Fibroblast of skin of scalp (primary cell): ENCODE measurements around the gene PTGR3.

ENCODE experiments used
- DNase-seq: peaks from one replicate; pipeline ENCODE4 v3.0.0-alpha.2; 2013

PTGR3 gene

GRCh38 chr18:75234901-75235300 lies 26.0 kb upstream of the PTGR3 start:
- no peak for DNase-seq

GRCh38 chr18:75231053-75231406 lies 22.1 kb upstream of the PTGR3 start:
- no peak for DNase-seq

- no peak for DNase-seq
These were observed 21.5 kb upstream of the PTGR3 start for GRCh38 chr18:75230163-75231052.

GRCh38 chr18:75229437-75229836 lies 20.5 kb upstream of the PTGR3 start:
- DNase-seq, result no peak

- no peak for DNase-seq
These were observed 20.0 kb upstream of the PTGR3 start for GRCh38 chr18:75228967-75229366.

- DNase-seq, result no peak
These were observed 18.8 kb upstream of the PTGR3 start for GRCh38 chr18:75227535-75228296.

GRCh38 chr18:75226956-75227316 lies 18.0 kb upstream of the PTGR3 start:
- DNase-seq, result no peak

GRCh38 chr18:75226286-75226955 lies 17.5 kb upstream of the PTGR3 start:
- DNase-seq, result no peak

GRCh38 chr18:75223687-75224347 lies 14.9 kb upstream of the PTGR3 start:
- no peak for DNase-seq

- no peak for DNase-seq
These were observed 13.5 kb upstream of the PTGR3 start for GRCh38 chr18:75222407-75222806.

- no peak for DNase-seq
These were observed 13.0 kb upstream of the PTGR3 start for GRCh38 chr18:75221897-75222296.

GRCh38 chr18:75221397-75221796 lies 12.5 kb upstream of the PTGR3 start:
- DNase-seq, result no peak

- DNase-seq, result no peak
These were observed 11.8 kb upstream of the PTGR3 start for GRCh38 chr18:75220551-75221355.

- no peak for DNase-seq
These were observed 10.9 kb upstream of the PTGR3 start for GRCh38 chr18:75219745-75220375.

- DNase-seq, result no peak
These were observed 9.4 kb upstream of the PTGR3 start for GRCh38 chr18:75218065-75218923.

GRCh38 chr18:75216911-75217689 lies 8.2 kb upstream of the PTGR3 start:
- no peak for DNase-seq

- DNase-seq, result no peak
These were observed 7.4 kb upstream of the PTGR3 start for GRCh38 chr18:75216212-75216910.

GRCh38 chr18:75215663-75216062 lies 6.7 kb upstream of the PTGR3 start:
- no peak for DNase-seq
